Vagina (tissue), 2 donors: Measurements from ENCODE around the gene DYSF.
"Not testable (repeated sequence)": the region's sequence is repeated elsewhere in the genome, so short reads cannot be mapped to it uniquely, and the experiment has no call there.

Experiments used
- POLR2A ChIP-seq, 2 donors: fragments of 450-650 bp; IDR thresholded peaks; one replicate each; pipeline ENCODE4 v1.6.1; 2017; ENCODE audit warnings: antibody characterized with exemption in 2 of 2, mild to moderate bottlenecking in 2 of 2, moderate library complexity in 2 of 2
- POLR2AphosphoS5 ChIP-seq, 2 donors: sonication (generic); formaldehyde crosslinking; IDR thresholded peaks; one replicate each; pipeline ENCODE4 v1.9.0; 2017; ENCODE audit warnings: antibody characterized with exemption in 2 of 2, mild to moderate bottlenecking in 2 of 2, low read depth in 1 of 2; ENCODE audit not compliant: insufficient read depth in 1 of 2
- TF ChIP-seq, protein P1 (sequence below), 3 experiments: fragments of 450-650 bp in 2 of 3; fragments of 200-600 bp in 1 of 3; sonication (generic) in 1 of 3; IDR thresholded peaks; one replicate each; pipeline ENCODE4 v1.5.1; 2017 to 2019; ENCODE audit warnings: antibody characterized with exemption in 3 of 3, mild to moderate bottlenecking in 2 of 3, moderate library complexity in 2 of 3

DNA sequence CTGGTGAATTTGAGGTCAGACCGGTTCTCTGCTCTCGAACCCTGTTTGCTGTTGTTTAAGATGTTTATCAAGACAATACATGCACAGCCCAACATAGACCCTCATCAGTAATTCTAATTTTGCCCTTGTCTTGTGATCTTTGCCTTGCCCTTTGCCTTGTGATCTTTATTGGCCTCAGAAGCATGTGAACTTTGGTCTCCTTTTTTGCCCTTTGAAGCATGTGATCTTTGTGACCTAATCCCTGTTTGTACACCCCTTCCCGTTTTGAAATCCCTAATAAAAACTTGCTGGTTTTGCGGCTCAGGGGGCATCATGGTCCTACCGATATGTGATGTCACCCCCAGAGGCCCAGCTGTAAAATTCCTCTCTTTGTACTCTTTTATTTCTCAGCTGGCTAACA, 8.2 kb upstream of the DYSF start:
- TF ChIP-seq, protein P1, sequence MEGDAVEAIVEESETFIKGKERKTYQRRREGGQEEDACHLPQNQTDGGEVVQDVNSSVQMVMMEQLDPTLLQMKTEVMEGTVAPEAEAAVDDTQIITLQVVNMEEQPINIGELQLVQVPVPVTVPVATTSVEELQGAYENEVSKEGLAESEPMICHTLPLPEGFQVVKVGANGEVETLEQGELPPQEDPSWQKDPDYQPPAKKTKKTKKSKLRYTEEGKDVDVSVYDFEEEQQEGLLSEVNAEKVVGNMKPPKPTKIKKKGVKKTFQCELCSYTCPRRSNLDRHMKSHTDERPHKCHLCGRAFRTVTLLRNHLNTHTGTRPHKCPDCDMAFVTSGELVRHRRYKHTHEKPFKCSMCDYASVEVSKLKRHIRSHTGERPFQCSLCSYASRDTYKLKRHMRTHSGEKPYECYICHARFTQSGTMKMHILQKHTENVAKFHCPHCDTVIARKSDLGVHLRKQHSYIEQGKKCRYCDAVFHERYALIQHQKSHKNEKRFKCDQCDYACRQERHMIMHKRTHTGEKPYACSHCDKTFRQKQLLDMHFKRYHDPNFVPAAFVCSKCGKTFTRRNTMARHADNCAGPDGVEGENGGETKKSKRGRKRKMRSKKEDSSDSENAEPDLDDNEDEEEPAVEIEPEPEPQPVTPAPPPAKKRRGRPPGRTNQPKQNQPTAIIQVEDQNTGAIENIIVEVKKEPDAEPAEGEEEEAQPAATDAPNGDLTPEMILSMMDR (IDR thresholded peaks at IDR 0.05): not testable (repeated sequence)
- TF ChIP-seq POLR2A (IDR thresholded peaks at IDR 0.05); POLR2AphosphoS5 (IDR thresholded peaks at IDR 0.05; ENCODE audit: insufficient read depth in 1 of 2, low read depth in 1 of 2): not testable (repeated sequence)
